Uterus (tissue), 2 donors: Measurements from ENCODE around the gene SPATA9.

Source experiments
- CTCF ChIP-seq, 4 experiments: fragments of 200-600 bp in 2 of 4; fragments of 450-650 bp in 2 of 4; sonication (generic) in 2 of 4; IDR thresholded peaks; one replicate each; pipeline ENCODE4 v1.5.1; 2016 to 2019; ENCODE audit warnings: antibody characterized with exemption in 4 of 4, mild to moderate bottlenecking in 2 of 4, moderate library complexity in 1 of 4
- POLR2A ChIP-seq, 2 donors: fragments of 450-650 bp; IDR thresholded peaks; one replicate each; pipeline ENCODE4 v1.6.1; 2016; ENCODE audit warnings: antibody characterized with exemption in 2 of 2, mild to moderate bottlenecking in 1 of 2, moderate library complexity in 1 of 2

GRCh38 chr5:95633671-95634070 is 49.1 kb downstream of the SPATA9 start:
- TF ChIP-seq CTCF (IDR thresholded peaks at IDR 0.05): no peak
- TF ChIP-seq POLR2A (IDR thresholded peaks at IDR 0.05): no peak
